ENCODE data around the gene TAP2.

DNA sequence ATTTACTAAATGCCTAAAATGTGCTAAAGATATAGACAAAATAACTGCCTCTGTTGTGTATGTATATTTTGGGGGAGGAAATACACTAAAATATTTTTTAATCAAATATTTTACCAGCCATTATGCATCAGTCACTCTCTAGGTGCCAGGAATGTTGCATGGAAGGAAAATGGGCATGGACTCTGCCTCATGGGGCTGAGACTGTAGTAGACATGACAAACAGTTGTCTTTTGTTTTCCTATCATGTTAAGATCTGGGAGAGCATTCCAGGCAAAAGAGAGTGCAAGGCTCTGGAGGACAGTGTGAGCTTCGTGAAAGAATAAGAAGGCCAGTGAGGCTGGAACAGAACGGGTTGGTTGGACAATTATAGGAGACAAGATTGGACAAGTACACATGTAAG lies 48.2 kb downstream of the TAP2 start:
- TF ChIP-seq POLR2AphosphoS5 (IDR thresholded peaks at IDR 0.05; ENCODE audit: low read depth, low read length) (no peak), TAF1 (IDR thresholded peaks at IDR 0.05; ENCODE audit: borderline replicate concordance, low read depth, low read length) (no peak)

Measured in GM12892 (cell line).